Vagina (tissue), 2 donors: ENCODE data around the gene CXCL11. TPM values are rescaled to one million over a fixed set of nuclear protein-coding genes. Genes with fewer than 3 reads are reported as not detected.

Experiments used
- DNase-seq, 2 donors: peaks; one replicate each; pipeline ENCODE4 v3.0.0-alpha.2; 2017; ENCODE audit errors: extremely low spot score in 2 of 2
- H3K27ac ChIP-seq: fragments of 200-600 bp; sonication (generic); one replicate; pipeline ENCODE4 v1.5.1; 2019
- H3K27me3 ChIP-seq: fragments of 200-600 bp; sonication (generic); one replicate; pipeline ENCODE4 v1.5.1; 2019
- H3K36me3 ChIP-seq, 2 donors: fragments of 200-600 bp; sonication (generic); one replicate each; pipeline ENCODE4 v1.5.1; 2017 to 2019
- H3K4me1 ChIP-seq: fragments of 200-600 bp; sonication (generic); one replicate; pipeline ENCODE4 v1.5.1; 2019
- H3K4me3 ChIP-seq, 2 donors: fragments of 200-600 bp; sonication (generic); 1 replicate in 1 of 2; 2 replicates in 1 of 2; pipeline ENCODE4 v1.5.1; 2016 to 2019
- H3K9me3 ChIP-seq: fragments of 200-600 bp; sonication (generic); one replicate; pipeline ENCODE4 v1.5.1; 2019
- CTCF ChIP-seq, 3 experiments: fragments of 450-650 bp in 2 of 3; fragments of 200-600 bp in 1 of 3; sonication (generic) in 1 of 3; IDR thresholded peaks; one replicate each; pipeline ENCODE4 v1.5.1; 2017 to 2019; ENCODE audit warnings: antibody characterized with exemption in 3 of 3, mild to moderate bottlenecking in 2 of 3, moderate library complexity in 2 of 3
- POLR2A ChIP-seq, 2 donors: fragments of 450-650 bp; IDR thresholded peaks; one replicate each; pipeline ENCODE4 v1.6.1; 2017; ENCODE audit warnings: antibody characterized with exemption in 2 of 2, mild to moderate bottlenecking in 2 of 2, moderate library complexity in 2 of 2
- POLR2AphosphoS5 ChIP-seq, 2 donors: sonication (generic); formaldehyde crosslinking; IDR thresholded peaks; one replicate each; pipeline ENCODE4 v1.9.0; 2017; ENCODE audit warnings: antibody characterized with exemption in 2 of 2, mild to moderate bottlenecking in 2 of 2, low read depth in 1 of 2; ENCODE audit not compliant: insufficient read depth in 1 of 2
- intact Hi-C: fragments of 100-400 bp; cut with DNase I; formaldehyde crosslinking; loops from one replicate; pipeline ENCODE4 v1.15.1; 2023
- total RNA-seq: library from RNA; depleted of rRNA; stranded (reverse); fragments of >200 nt; gene quantifications from one replicate; pipeline ENCODE4 v1.2.3, GENCODE V29; 2016

The CXCL11 gene
- total RNA-seq, 1 donor from 2014 or later: not detected

- Histone ChIP-seq H3K27me3 (no peaks in the 10 kb centered on the region), H3K9me3 (no peaks in the 10 kb centered on the region), H3K36me3 (no peaks in the 10 kb centered on the region), H3K4me1 (peaks cover 16% of the 10 kb centered on the region), H3K27ac (no peak overlapping the region), H3K4me3 (no peak overlapping the region)
- no peak for DNase-seq
- intact Hi-C loops: loop anchor here (5.0 kb wide), 1 partner anchor 1238 kb away; no protein-coding TSS in a partner anchor
- TF ChIP-seq POLR2A (IDR thresholded peaks at IDR 0.05) (no peak), CTCF (IDR thresholded peaks at IDR 0.05) (no peak), POLR2AphosphoS5 (IDR thresholded peaks at IDR 0.05; ENCODE audit: insufficient read depth in 1 of 2, low read depth in 1 of 2) (no peak)
Measured at GRCh38 chr4:76009311-76009710, 26.6 kb downstream of the CXCL11 start.

- Histone ChIP-seq H3K27ac (no peak within 1 kb of the TSS), H3K36me3 (no peaks in the 10 kb centered on the region), H3K9me3 (no peaks in the 10 kb centered on the region), H3K4me1 (peaks cover 11% of the 10 kb centered on the region), H3K27me3 (no peaks in the 10 kb centered on the region), H3K4me3 (no peak within 1 kb of the TSS)
- TF ChIP-seq POLR2A (IDR thresholded peaks at IDR 0.05) (no peak), CTCF (IDR thresholded peaks at IDR 0.05) (no peak), POLR2AphosphoS5 (IDR thresholded peaks at IDR 0.05; ENCODE audit: insufficient read depth in 1 of 2, low read depth in 1 of 2) (no peak)
- no peak for DNase-seq
- intact Hi-C loops: loop anchor here (5.0 kb wide), 1 partner anchor 1240 kb away; no protein-coding TSS in a partner anchor
Measured at GRCh38 chr4:76007089-76007862, 28.6 kb downstream of the CXCL11 start, which contains the start of gene CXCL9. CXCL9 (minus strand) TSS chr4:76007509; CDS start chr4:76007449, 60 bp downstream.

- TF ChIP-seq POLR2A (IDR thresholded peaks at IDR 0.05): no peak
- no peak for TF ChIP-seq CTCF (IDR thresholded peaks at IDR 0.05)
- no peak for TF ChIP-seq POLR2AphosphoS5 (IDR thresholded peaks at IDR 0.05; ENCODE audit: insufficient read depth in 1 of 2, low read depth in 1 of 2)
- Histone ChIP-seq H3K27ac (no peak overlapping the region), H3K4me1 (no peaks in the 10 kb centered on the region), H3K36me3 (no peaks in the 10 kb centered on the region), H3K9me3 (no peaks in the 10 kb centered on the region), H3K4me3 (no peak overlapping the region), H3K27me3 (no peaks in the 10 kb centered on the region)
- DNase-seq: no peak
- intact Hi-C loops: no loop called here
Measured at GRCh38 chr4:76003620-76004019, 32.2 kb downstream of the CXCL11 start.

- Histone ChIP-seq H3K27ac (no peak overlapping the region), H3K27me3 (no peaks in the 10 kb centered on the region), H3K4me1 (no peaks in the 10 kb centered on the region), H3K4me3 (no peak overlapping the region), H3K36me3 (no peaks in the 10 kb centered on the region), H3K9me3 (no peaks in the 10 kb centered on the region)
- TF ChIP-seq CTCF (IDR thresholded peaks at IDR 0.05) (no peak), POLR2AphosphoS5 (IDR thresholded peaks at IDR 0.05; ENCODE audit: insufficient read depth in 1 of 2, low read depth in 1 of 2) (no peak), POLR2A (IDR thresholded peaks at IDR 0.05) (no peak)
- intact Hi-C loops: no loop called here
- DNase-seq: no peak
Measured at GRCh38 chr4:76003035-76003434, 32.8 kb downstream of the CXCL11 start.

GRCh38 chr4:76002176-76002575, 33.7 kb downstream of the CXCL11 start:
- no peak for TF ChIP-seq CTCF (IDR thresholded peaks at IDR 0.05)
- TF ChIP-seq POLR2AphosphoS5 (IDR thresholded peaks at IDR 0.05; ENCODE audit: insufficient read depth in 1 of 2, low read depth in 1 of 2): no peak
- no peak for TF ChIP-seq POLR2A (IDR thresholded peaks at IDR 0.05)
- DNase-seq: no peak
- Histone ChIP-seq H3K4me3 (no peak overlapping the region), H3K4me1 (no peaks in the 10 kb centered on the region), H3K27ac (no peak overlapping the region), H3K36me3 (no peaks in the 10 kb centered on the region), H3K27me3 (no peaks in the 10 kb centered on the region), H3K9me3 (no peaks in the 10 kb centered on the region)
- intact Hi-C loops: no loop called here
